DMS53 (cell line): Measurements from ENCODE around the gene RASAL1.
A peak's percentile ranks its signal among the peaks of the same experiment; 100 is the strongest.

ENCODE experiments used
- DNase-seq: peaks from one replicate; lab custom pipeline; 2025; lab: John Stamatoyannopoulos, UW

RASAL1 gene

GRCh38 chr12:113140706-113141105 lies 5.1 kb upstream of the RASAL1 start:
- DNase-seq, result no peak

GRCh38 chr12:113138826-113139225 lies 3.3 kb upstream of the RASAL1 start:
- DNase-seq, result no peak

DNA sequence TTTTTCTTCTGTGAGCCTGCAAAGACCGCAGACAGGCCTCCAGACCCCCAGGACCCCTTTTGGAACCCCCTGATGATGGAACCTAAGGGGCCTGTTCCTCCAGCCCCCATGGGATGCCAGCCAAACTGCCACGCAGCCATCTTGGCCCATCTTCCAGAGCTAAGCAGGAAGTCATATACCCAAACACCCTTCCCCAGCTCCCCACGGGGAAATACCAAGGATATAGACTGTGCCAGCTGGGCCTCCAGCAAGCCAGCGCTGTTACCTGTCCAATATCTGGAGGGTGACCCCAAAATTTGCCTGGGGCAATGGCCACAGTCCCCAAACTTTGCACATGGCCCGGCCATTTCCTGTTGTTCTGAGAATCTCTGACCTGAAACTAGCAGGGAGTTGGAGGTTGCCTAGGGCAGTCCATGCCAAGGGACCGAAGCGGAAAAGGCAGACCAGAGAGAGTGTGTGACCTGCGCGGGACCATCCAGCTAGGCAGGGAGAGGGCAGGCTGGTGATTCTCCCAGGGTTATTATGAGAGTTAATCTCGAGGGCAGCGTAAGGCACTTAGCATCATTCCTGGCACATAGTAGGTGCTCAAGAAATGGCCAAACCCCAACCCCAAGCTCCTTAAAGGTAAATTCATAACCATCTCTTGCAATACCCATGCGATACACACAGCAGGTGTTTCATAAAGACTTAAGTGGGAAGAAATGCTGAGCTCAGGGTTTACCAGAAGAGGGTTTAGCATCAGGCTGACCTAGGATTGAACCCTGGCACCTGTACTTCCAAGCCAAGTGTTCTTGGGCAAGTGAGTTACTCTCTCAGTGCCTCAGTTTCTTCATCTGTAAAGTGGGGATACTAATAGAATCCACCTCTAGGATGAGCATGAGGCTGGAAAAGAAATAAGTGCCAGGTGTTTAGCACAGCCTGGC lies 2.6 kb upstream of the RASAL1 start:
- DNase-seq, result no peak

GRCh38 chr12:113136990-113137511 lies 1.5 kb upstream of the RASAL1 start:
- no peak for DNase-seq

GRCh38 chr12:113136128-113136989 lies 798 bp upstream of the RASAL1 start:
- DNase-seq, result peak; percentile 83

GRCh38 chr12:113134521-113134951 lies 1.0 kb downstream of the RASAL1 start:
- DNase-seq, result peak; percentile 51

GRCh38 chr12:113134071-113134470 lies 1.5 kb downstream of the RASAL1 start:
- DNase-seq, result peak; percentile 53

DNA sequence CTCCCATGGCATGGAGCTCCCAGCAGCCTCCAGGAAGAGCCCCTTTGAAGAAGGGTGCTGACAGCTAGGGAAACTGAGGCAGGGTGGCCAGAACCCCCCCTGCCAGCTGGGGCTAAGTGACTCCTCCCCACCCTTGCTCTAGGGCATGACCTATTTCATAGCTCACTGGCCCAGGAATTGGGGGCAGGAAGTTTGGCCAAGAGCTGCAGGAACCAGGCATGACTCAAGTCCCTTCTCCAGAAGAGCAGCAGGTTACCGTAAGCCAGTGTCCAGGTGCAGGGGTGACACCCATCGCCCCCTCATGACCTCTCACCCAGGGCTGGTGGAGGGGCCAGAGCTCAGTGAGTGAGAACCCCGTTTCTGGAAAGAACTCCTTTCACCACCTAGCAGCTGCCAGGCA lies 1.9 kb downstream of the RASAL1 start:
- DNase-seq, result no peak

DNA sequence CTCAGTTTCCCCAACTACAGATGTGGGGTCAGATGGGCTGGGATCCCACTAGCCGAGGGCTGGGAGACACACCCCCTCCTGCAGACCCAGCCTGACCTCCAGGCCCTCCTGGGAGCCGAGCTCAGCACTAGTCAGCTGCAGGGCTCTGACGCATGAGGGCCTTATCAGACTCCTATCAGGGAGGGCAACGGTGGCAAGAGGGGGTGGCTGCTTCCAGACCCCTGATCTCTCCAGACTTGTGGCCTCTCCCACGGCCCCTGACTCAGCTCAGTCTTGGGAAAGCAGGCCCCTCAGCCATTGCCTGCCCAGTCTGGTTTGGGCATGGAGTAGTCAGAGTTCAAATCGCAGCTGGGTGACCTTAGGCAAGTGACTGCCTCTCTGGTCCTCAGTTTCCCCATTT lies 2.5 kb downstream of the RASAL1 start:
- DNase-seq, result no peak

DNA sequence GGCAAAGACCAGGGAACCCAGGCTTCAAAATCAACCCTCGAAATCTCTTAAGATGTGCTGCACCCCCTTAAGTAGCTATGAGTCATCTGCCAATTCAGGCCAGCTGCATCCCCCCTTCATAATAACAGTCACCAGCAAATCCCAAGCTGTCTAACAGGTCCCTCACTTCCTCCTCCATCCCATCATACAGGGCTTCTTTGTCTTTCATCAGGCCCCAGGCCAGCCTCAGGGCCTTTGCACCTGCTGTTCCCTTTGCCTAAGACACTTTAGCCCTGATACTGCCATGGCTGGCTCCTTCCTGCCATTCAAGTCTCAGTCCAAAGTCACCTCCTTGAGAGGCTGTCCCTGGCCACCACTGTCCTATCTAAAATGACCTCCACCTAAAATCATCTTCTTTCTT lies 4.0 kb downstream of the RASAL1 start:
- peak; percentile 53 for DNase-seq

GRCh38 chr12:113130457-113131135 lies 5.0 kb downstream of the RASAL1 start:
- peak; percentile 81 for DNase-seq

- DNase-seq, result no peak
Observed at GRCh38 chr12:113129664-113130456, 5.7 kb downstream of the RASAL1 start.

- peak; percentile 44 for DNase-seq
Observed at GRCh38 chr12:113128802-113129663, 6.5 kb downstream of the RASAL1 start.

DNA sequence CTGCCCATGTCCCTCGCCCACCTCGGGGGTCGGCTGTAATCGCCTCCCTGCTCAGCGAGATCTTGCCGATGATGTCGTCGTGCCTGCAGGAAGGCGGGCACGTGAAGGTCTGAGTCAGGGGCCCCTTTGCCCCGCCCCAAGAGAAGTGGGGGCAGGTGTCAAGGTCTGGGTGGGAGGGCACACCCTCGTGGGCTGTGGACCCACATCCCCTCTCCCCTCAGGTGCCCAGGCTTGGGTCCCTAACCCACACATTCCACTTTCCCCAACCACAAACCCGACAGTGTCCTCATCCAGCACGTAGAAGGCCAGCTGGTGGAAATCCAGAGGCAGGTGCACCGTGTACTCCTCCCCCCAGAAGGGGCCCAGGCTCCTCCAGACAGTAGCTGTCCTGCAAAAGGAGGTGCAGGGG lies 7.8 kb downstream of the RASAL1 start:
- peak; percentile 86 for DNase-seq

DNA sequence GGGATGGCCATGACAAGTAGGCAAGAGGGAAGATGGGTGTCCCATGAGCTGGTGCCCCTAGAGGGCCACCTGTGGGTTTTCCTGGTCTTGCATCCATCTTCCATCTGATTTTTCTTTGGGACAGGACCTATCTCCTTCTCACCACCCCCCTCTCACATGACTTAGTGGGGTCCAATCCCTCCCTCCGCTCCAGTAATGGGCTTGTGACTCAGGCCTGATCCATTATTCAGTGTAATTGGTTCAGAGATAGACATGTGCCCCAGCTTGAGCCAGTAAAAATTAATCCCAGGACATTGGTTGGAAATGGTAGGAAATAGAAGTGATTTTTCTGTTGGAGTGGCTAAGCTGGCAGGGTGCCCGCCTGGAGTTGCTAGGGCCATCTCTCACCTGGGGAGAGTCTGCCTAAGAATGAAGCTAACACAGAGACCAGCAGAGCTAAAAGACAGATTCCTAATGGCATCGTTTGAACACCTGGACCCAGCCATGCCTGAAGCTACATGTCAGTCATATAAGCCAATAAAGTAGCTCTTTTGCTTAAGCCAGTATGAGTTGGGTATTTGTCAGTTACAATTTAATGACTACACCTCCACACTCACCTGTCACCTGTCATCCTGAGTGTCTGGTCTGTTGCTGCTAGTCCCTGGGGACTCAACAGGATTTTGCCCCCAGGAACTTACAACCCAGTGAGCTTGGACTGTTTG lies 14.7 kb downstream of the RASAL1 start:
- DNase-seq, result peak; percentile 68

DNA sequence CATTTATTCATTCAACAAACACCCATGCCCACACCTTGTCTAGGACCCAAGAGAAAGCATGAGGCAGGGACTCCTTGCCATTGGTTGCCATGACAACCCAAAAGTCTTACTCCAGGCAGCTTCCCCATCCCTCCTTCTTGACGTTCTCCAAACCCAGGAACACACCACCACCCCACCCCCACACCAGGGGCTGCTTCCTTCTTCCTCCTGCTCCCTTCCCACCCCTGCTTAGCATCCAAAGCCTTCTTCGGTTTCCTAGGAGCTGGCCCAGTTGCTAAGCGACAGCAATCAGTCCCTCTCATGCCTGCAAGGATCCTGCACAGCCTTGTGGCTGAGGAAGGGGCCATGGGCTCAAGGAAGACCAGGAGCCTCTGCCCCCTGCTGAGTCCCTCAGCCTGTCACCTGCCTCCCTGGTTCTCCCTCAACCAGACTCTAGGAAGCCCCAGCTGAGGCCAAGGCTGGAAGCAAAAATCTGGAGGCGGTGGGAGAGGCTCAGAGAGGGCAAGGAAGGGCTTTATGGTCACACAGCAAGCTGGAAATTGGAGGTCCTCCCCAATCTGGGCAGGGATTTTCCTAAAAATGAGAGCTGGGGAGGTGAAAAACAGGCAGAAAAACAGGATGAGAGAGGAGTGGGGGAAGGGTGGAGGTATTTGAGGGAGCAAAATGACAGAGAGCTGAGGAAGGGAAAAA lies 15.4 kb downstream of the RASAL1 start:
- DNase-seq, result peak; percentile 48

DNA sequence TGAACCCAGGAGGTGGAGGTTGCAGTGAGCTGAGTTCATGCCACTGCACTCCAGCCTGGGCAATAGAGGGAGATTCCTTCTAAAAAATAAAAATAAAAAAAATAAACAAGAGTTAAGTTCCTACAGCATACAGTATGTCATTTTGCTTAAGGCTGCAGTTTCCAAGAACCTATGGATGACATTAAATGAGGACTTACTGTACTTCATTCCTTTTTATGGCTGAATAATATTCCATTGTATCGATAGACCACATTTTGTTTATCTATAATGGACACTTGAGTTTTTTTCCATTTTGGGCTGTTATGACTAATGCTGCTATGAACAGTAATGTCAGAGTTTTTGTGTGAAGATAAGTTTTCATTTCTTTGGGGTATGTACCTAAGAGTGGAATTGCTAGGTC lies 17.4 kb downstream of the RASAL1 start:
- no peak for DNase-seq

DNA sequence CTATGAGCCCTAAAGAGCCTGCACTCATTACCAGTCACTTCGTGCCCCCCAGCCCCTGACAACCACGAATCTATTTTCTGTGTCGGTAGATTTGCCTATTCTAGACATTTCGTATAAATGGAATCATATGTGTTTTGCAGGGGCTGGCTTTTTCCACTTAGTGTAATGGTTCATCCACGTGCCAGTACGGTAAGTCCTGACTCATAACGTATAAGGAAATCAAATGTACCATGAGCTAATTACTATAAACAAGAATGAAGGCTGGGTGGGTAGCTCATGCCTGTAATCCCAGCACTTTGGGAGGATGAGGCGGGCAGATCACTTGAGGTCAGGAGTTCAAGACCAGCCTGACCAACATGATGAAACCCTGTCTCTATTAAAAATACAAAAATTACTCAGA lies 17.9 kb downstream of the RASAL1 start:
- DNase-seq, result peak; percentile 54

- peak; percentile 99 for DNase-seq
Observed at GRCh38 chr12:113116875-113117274, 18.7 kb downstream of the RASAL1 start.
